GM12865 (cell line): ENCODE measurements around the gene AQP5.

Source experiments
- DNase-seq: peaks from one replicate; pipeline ENCODE4 v3.0.0; 2010; ENCODE audit warnings: low read depth
- H3K4me3 ChIP-seq: 2 replicates; pipeline ENCODE4 v1.5.1; 2011; ENCODE audit warnings: mild to moderate bottlenecking, low read depth, low read length, control low read depth
- TF ChIP-seq, protein P1 (sequence below): IDR thresholded peaks from 2 replicates; pipeline ENCODE4 v1.5.1; 2011; ENCODE audit warnings: low read length, control low read depth, low read depth, inconsistent platforms; ENCODE audit not compliant: insufficient read depth; ENCODE audit errors: missing control alignments

The AQP5 gene

DNA sequence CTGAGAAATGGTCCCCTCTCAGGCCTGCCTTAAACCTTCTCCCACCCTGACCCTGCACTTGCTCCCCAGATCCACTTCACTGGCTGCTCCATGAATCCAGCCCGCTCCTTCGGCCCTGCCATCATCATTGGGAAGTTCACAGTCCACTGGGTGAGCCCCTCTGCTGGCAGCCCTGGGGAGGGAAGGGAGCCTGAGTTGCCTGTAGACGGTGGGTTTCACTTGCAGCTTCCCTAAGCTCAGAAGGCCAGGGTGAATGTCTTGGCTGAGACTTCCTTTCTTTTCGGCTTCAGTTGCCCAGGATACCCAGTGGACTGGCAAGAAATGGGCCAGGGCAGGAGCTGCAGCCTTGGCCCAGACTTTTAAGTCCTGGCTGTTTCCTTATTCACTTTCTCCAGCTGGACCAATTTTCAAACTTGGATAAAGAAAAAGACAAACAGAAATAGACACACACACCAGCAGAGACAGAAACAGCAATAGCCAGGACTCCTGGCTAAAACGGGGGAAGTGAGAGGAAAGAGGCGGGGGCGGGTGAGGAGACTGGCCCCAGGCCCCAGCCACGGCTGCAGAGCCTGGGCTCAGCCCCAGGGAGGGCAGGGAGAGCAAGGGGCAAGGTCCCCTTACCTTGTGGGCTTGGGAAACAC, 13.1 kb downstream of the AQP5 start:
- no peak overlapping the region for H3K4me3 ChIP-seq
- DNase-seq: no peak
- TF ChIP-seq, protein P1, sequence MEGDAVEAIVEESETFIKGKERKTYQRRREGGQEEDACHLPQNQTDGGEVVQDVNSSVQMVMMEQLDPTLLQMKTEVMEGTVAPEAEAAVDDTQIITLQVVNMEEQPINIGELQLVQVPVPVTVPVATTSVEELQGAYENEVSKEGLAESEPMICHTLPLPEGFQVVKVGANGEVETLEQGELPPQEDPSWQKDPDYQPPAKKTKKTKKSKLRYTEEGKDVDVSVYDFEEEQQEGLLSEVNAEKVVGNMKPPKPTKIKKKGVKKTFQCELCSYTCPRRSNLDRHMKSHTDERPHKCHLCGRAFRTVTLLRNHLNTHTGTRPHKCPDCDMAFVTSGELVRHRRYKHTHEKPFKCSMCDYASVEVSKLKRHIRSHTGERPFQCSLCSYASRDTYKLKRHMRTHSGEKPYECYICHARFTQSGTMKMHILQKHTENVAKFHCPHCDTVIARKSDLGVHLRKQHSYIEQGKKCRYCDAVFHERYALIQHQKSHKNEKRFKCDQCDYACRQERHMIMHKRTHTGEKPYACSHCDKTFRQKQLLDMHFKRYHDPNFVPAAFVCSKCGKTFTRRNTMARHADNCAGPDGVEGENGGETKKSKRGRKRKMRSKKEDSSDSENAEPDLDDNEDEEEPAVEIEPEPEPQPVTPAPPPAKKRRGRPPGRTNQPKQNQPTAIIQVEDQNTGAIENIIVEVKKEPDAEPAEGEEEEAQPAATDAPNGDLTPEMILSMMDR: no peak

- DNase-seq: no peak
- H3K4me3 ChIP-seq: no peak overlapping the region
- TF ChIP-seq, protein P1: no peak
Observed at GRCh38 chr12:49975318-49975761, 13.7 kb downstream of the AQP5 start.

DNA sequence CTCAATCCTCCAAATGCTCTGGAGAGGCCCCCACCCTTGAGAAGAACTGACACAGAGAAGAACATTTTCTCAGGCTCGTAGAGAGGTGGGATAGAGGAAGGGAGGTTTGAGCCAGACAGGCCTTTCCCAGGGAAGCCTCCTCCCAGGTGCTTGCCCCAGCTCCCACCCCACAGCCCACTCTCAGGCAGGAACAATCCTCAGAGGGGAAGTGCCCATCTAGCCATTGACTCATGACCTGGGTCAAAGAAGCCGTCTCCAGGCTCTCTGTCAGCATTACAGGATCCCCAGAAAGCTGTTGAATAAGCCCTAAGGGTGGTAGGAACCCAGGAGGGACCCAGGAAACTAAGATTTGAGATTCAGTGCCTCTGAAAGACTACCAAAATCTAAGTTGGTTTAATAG, 14.9 kb downstream of the AQP5 start:
- TF ChIP-seq, protein P1: no peak
- no peak for DNase-seq
- H3K4me3 ChIP-seq: no peak overlapping the region

DNA sequence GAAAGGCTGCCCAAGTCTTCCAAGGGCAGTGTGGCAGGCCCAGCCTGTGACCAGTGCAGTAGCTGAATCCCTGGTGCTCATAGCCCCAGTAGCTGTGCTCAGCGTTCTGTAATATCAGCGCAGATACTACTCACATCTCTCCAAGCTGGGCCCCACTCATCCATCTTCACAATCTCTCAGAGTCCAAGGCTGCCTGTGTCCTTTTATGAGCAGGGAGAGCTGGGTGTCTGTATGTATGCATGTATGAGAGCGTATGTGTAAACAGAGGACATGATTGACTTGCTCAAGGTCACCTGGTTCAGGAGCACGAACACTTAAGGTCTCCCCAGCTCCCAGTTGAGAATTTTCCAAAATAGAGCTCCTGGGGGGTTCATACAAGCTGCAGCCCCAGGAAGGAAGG, 16.5 kb downstream of the AQP5 start:
- DNase-seq: no peak
- no peak overlapping the region for H3K4me3 ChIP-seq
- TF ChIP-seq, protein P1: no peak

- H3K4me3 ChIP-seq: no peak overlapping the region
- DNase-seq: no peak
- TF ChIP-seq, protein P1: no peak
Observed at GRCh38 chr12:49979016-49979586, 17.4 kb downstream of the AQP5 start.

DNA sequence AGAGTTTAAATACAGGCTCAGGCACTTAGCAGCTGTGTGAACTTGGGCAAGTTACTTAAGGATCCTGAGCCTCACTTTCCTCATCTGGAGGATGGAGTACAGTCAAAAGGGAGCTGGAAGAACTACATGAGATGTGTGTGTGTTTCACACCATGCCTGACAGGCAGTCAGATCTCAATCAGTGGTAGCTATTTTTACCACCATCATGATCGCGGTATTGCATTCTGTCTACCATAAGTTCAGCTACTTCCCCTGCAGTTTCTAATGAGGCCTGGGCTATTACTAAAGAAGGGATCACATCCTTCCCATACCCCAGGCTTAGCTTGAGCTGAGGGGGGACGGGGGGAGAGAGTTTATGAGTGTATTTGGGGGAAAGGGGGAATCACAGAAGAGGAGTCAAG, 18.1 kb downstream of the AQP5 start:
- no peak overlapping the region for H3K4me3 ChIP-seq
- TF ChIP-seq, protein P1: no peak
- no peak for DNase-seq
